WTC11 (cell line): ENCODE measurements around the gene LDB2. TPM values are rescaled to one million over a fixed set of nuclear protein-coding genes. Genes with fewer than 3 reads are reported as not detected.

Experiments
- ATAC-seq: fragments of 200-7000 bp; cut with Tn5 transposase; 2 replicates; pipeline ENCODE4 v1.10.0; 2021; ENCODE audit warnings: mild to moderate bottlenecking, moderate library complexity
- CTCF ChIA-PET: fragments of 300-600 bp; sonication (Branson Sonifier 250); formaldehyde crosslinking; loops from one replicate; lab custom pipeline; 2021; ENCODE audit warnings: antibody characterized with exemption; lab: Charles Lee
- POLR2A ChIA-PET: fragments of 350-600 bp; sonication (Branson Sonifier 250); formaldehyde crosslinking; loops from one replicate; lab custom pipeline; 2021; ENCODE audit warnings: antibody characterized with exemption; lab: Charles Lee
- DNase-seq: peaks from one replicate; pipeline ENCODE4 v3.0.0; 2021; ENCODE audit warnings: low spot score
- H3K27ac Mint-ChIP-seq: 2 replicates; pipeline ENCODE4 v1.8.0; 2021; ENCODE audit warnings: mixed read lengths
- H3K27me3 Mint-ChIP-seq: 2 replicates; pipeline ENCODE4 v1.8.0; 2021; ENCODE audit warnings: low read depth, mild to moderate bottlenecking, moderate library complexity, mixed read lengths
- H3K36me3 Mint-ChIP-seq: 2 replicates; pipeline ENCODE4 v1.8.0; 2021; ENCODE audit warnings: mixed read lengths
- H3K4me1 Mint-ChIP-seq: 2 replicates; pipeline ENCODE4 v1.8.0; 2022; ENCODE audit warnings: mixed read lengths
- H3K4me3 Mint-ChIP-seq: 2 replicates; pipeline ENCODE4 v1.8.0; 2021; ENCODE audit warnings: mild to moderate bottlenecking, moderate library complexity, mixed read lengths
- H3K9me3 Mint-ChIP-seq: 2 replicates; pipeline ENCODE4 v1.8.0; 2021; ENCODE audit warnings: mixed read lengths
- ATF1 ChIP-seq: sonication (generic); formaldehyde crosslinking; IDR thresholded peaks from 2 replicates; pipeline ENCODE4 v1.8.1; 2023; ENCODE audit warnings: mild to moderate bottlenecking, moderate library complexity, missing genetic modification reagents
- CREM ChIP-seq: sonication (generic); formaldehyde crosslinking; IDR thresholded peaks from 2 replicates; pipeline ENCODE4 v1.8.1; 2022; ENCODE audit warnings: mild to moderate bottlenecking, missing genetic modification reagents, moderate library complexity
- GRHL2 ChIP-seq: fragments of 250-450 bp; sonication (Bioruptor Pico); IDR thresholded peaks from 2 replicates; pipeline ENCODE4 v1.8.0; 2022; ENCODE audit warnings: mild to moderate bottlenecking, moderate library complexity; ENCODE audit not compliant: insufficient replicate concordance, severe bottlenecking
- IRF2 ChIP-seq: sonication (generic); formaldehyde crosslinking; IDR thresholded peaks from 2 replicates; pipeline ENCODE4 v1.8.0; 2022; ENCODE audit warnings: low read depth, missing genetic modification reagents, borderline replicate concordance
- KAT7 ChIP-seq: sonication (generic); formaldehyde crosslinking; IDR thresholded peaks from 2 replicates; pipeline ENCODE4 v1.8.1; 2023; ENCODE audit warnings: missing genetic modification reagents, mild to moderate bottlenecking, borderline replicate concordance
- OVOL2 ChIP-seq: fragments of 250-450 bp; sonication (Bioruptor Pico); IDR thresholded peaks from 2 replicates; pipeline ENCODE4 v1.9.0; 2021; ENCODE audit warnings: mild to moderate bottlenecking, borderline replicate concordance
- PRRX2 ChIP-seq: fragments of 250-450 bp; sonication (Bioruptor Pico); IDR thresholded peaks from 2 replicates; pipeline ENCODE4 v1.8.0; 2021; ENCODE audit warnings: mild to moderate bottlenecking
- RELA ChIP-seq: sonication (generic); formaldehyde crosslinking; IDR thresholded peaks from 2 replicates; pipeline ENCODE4 v1.8.1; 2022; ENCODE audit warnings: missing genetic modification reagents, mild to moderate bottlenecking, borderline replicate concordance
- SMAD3 ChIP-seq: sonication (generic); formaldehyde crosslinking; IDR thresholded peaks from 2 replicates; pipeline ENCODE4 v1.8.0; 2022; ENCODE audit warnings: missing genetic modification reagents, mild to moderate bottlenecking, borderline replicate concordance
- TCF7 ChIP-seq: sonication (generic); formaldehyde crosslinking; IDR thresholded peaks from 2 replicates; pipeline ENCODE4 v1.8.0; 2022; ENCODE audit warnings: mild to moderate bottlenecking, low read depth, missing genetic modification reagents, moderate library complexity
- TEAD4 ChIP-seq: sonication (generic); formaldehyde crosslinking; IDR thresholded peaks from 2 replicates; pipeline ENCODE4 v1.8.0; 2022; ENCODE audit warnings: mild to moderate bottlenecking, missing genetic modification reagents
- ZNF138 ChIP-seq: sonication (generic); formaldehyde crosslinking; conservative IDR thresholded peaks from 2 replicates; pipeline ENCODE4 v1.8.1; 2022; ENCODE audit warnings: mild to moderate bottlenecking, moderate library complexity, missing genetic modification reagents
- total RNA-seq: library from RNA; stranded (reverse); gene quantifications from 3 replicates; pipeline ENCODE4 v1.2.3, GENCODE V29; 2021
- TF ChIP-seq, protein P1 (sequence below): sonication (generic); formaldehyde crosslinking; IDR thresholded peaks from 2 replicates; pipeline ENCODE4 v1.8.1; 2022; ENCODE audit warnings: missing genetic modification reagents, borderline replicate concordance
- TF ChIP-seq, protein P2 (sequence below): sonication (generic); formaldehyde crosslinking; IDR thresholded peaks from 2 replicates; pipeline ENCODE4 v1.8.1; 2022; ENCODE audit warnings: mild to moderate bottlenecking, moderate library complexity, missing genetic modification reagents
- TF ChIP-seq, protein P3 (sequence below): fragments of 250-450 bp; sonication (Bioruptor Pico); IDR thresholded peaks from 2 replicates; pipeline ENCODE4 v1.9.0; 2021; ENCODE audit warnings: mild to moderate bottlenecking
- TF ChIP-seq, protein P4 (sequence below): sonication (generic); formaldehyde crosslinking; IDR thresholded peaks from 2 replicates; pipeline ENCODE4 v1.8.0; 2022; ENCODE audit warnings: mild to moderate bottlenecking, missing genetic modification reagents
- TF ChIP-seq, protein P5 (sequence below): sonication (generic); formaldehyde crosslinking; IDR thresholded peaks from 2 replicates; pipeline ENCODE4 v1.8.1; 2023; ENCODE audit warnings: mild to moderate bottlenecking, missing genetic modification reagents
- TF ChIP-seq, protein P6 (sequence below): sonication (generic); formaldehyde crosslinking; IDR thresholded peaks from 2 replicates; pipeline ENCODE4 v1.8.0; 2022; ENCODE audit warnings: missing genetic modification reagents

Gene LDB2
- total RNA-seq, 1 experiment from 2014 or later = 62.4 TPM

DNA sequence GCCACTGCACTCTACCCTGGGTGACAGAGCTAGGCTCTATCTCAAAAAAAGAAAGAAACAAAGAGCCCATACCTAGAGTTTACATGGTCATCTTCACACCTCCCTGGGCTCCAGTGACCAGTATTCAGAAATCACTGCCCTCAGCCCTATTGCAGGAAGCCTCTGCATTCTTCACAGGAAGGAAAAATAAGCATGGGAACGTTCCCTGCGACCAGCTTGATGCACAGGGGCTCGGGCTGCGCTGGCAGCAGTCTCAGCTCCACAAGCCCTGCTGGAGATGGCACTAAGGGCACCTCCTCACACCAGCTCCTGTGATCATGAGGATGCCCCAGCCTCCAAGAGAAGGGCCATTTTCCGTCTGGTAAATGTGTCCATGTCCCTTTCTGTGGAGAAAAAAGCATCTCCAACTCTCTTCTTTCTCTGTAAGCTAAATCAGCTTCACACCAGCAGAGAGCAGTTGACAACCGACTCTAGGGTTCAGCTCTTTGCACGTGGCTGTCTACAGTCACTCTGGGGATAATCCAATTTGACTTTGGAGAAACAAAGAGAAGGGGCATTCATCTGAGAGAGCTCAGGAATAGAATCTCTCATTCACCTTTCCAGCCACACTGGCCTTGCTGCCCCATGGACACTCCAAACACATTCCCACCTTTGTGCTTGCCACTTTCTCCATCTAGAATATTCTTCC is 33.1 kb downstream of the LDB2 start (continued):
- TF ChIP-seq, protein P1, sequence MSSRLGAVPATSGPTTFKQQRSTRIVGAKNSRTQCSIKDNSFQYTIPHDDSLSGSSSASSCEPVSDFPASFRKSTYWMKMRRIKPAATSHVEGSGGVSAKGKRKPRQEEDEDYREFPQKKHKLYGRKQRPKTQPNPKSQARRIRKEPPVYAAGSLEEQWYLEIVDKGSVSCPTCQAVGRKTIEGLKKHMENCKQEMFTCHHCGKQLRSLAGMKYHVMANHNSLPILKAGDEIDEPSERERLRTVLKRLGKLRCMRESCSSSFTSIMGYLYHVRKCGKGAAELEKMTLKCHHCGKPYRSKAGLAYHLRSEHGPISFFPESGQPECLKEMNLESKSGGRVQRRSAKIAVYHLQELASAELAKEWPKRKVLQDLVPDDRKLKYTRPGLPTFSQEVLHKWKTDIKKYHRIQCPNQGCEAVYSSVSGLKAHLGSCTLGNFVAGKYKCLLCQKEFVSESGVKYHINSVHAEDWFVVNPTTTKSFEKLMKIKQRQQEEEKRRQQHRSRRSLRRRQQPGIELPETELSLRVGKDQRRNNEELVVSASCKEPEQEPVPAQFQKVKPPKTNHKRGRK (CRISPR knock-in tag) = no peak
- TF ChIP-seq ATF1 (no peak), PRRX2 (no peak), KAT7 (CRISPR knock-in tag) (no peak)
- TF ChIP-seq, protein P2, sequence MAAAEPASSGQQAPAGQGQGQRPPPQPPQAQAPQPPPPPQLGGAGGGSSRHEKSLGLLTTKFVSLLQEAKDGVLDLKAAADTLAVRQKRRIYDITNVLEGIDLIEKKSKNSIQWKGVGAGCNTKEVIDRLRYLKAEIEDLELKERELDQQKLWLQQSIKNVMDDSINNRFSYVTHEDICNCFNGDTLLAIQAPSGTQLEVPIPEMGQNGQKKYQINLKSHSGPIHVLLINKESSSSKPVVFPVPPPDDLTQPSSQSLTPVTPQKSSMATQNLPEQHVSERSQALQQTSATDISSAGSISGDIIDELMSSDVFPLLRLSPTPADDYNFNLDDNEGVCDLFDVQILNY (CRISPR knock-in tag) = no peak
- TF ChIP-seq, protein P3, sequence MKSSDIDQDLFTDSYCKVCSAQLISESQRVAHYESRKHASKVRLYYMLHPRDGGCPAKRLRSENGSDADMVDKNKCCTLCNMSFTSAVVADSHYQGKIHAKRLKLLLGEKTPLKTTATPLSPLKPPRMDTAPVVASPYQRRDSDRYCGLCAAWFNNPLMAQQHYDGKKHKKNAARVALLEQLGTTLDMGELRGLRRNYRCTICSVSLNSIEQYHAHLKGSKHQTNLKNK = no peak
- TF ChIP-seq, all 79 proteins: peak for 0

DNA sequence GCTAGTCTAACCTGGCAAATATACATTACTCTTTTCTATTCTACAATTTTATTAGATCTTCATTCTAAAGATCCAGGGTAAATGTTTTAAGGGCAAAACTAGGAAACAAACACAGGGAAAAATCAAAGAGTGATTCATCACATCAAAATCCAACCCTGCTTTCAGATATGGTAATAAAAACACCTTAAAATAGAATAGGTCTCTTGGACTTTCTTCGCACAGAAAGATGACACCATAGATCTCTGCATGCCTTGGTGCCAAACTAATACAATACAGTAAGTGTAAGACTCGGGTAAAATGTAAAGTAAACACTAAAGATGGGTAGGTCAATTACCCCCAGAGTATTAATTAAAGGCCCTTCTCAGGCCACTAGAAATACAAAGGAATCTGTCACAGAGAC is 34.2 kb downstream of the LDB2 start:
- POLR2A ChIA-PET = interaction anchor here (0.6 kb wide), 1 partner anchor 19 kb away, joined by 3 read pairs; no protein-coding TSS in a partner anchor
- peak overlapping the region; percentile 6; the same call in 1 of the 2 replicates for H3K27ac Mint-ChIP-seq
- no peak for ATAC-seq

DNA sequence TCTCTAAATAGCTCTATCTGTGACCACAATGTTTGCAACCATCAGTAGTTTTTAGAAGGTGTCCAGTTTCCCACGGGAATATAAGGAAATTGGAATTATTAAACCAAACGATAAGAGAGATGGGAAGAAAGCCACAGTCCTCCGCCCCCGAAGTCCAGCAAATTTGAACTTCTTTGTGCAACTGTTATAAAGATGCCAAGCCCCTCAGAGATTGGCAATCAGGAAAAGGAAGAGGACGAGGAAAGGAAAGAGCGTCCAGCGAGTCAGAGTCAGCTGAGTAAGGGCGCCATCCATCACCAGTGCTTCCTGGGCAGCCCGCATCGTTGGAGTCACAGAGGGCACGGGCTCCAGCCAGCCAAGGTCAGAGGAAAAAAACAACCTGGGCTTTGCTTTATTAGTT is 35.7 kb downstream of the LDB2 start:
- Mint-ChIP-seq H3K27me3 (no peaks in the 10 kb centered on the region), H3K9me3 (no peaks in the 10 kb centered on the region), H3K4me3 (no peak overlapping the region), H3K36me3 (peaks cover 5% of the 10 kb centered on the region; the same call in 1 of the 2 replicates), H3K4me1 (peaks cover 67% of the 10 kb centered on the region), H3K27ac (0 out of 2 replicates have a peak overlapping the region, but pooled peaks have one; percentile 26)
- DNase-seq = no peak
- ChIA-PET POLR2A (interaction anchor here (0.6 to 0.7 kb wide), 2 partner anchors 71 to 378 kb away, joined by 5 to 8 read pairs; no protein-coding TSS in a partner anchor), CTCF (interaction anchor here (1.0 kb wide), 1 partner anchor 17 kb away, joined by 3 read pairs; no protein-coding TSS in a partner anchor)
- ATAC-seq = no peak
- TF ChIP-seq IRF2 (CRISPR knock-in tag) (no peak), TEAD4 (CRISPR knock-in tag) (no peak), GRHL2 (CRISPR knock-in tag) (no peak), CREM (CRISPR knock-in tag) (no peak), ZNF138 (no peak)
- TF ChIP-seq, protein P4, sequence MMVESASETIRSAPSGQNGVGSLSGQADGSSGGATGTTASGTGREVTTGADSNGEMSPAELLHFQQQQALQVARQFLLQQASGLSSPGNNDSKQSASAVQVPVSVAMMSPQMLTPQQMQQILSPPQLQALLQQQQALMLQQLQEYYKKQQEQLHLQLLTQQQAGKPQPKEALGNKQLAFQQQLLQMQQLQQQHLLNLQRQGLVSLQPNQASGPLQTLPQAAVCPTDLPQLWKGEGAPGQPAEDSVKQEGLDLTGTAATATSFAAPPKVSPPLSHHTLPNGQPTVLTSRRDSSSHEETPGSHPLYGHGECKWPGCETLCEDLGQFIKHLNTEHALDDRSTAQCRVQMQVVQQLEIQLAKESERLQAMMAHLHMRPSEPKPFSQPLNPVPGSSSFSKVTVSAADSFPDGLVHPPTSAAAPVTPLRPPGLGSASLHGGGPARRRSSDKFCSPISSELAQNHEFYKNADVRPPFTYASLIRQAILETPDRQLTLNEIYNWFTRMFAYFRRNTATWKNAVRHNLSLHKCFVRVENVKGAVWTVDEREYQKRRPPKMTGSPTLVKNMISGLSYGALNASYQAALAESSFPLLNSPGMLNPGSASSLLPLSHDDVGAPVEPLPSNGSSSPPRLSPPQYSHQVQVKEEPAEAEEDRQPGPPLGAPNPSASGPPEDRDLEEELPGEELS (CRISPR knock-in tag) = no peak
- TF ChIP-seq, protein P5, sequence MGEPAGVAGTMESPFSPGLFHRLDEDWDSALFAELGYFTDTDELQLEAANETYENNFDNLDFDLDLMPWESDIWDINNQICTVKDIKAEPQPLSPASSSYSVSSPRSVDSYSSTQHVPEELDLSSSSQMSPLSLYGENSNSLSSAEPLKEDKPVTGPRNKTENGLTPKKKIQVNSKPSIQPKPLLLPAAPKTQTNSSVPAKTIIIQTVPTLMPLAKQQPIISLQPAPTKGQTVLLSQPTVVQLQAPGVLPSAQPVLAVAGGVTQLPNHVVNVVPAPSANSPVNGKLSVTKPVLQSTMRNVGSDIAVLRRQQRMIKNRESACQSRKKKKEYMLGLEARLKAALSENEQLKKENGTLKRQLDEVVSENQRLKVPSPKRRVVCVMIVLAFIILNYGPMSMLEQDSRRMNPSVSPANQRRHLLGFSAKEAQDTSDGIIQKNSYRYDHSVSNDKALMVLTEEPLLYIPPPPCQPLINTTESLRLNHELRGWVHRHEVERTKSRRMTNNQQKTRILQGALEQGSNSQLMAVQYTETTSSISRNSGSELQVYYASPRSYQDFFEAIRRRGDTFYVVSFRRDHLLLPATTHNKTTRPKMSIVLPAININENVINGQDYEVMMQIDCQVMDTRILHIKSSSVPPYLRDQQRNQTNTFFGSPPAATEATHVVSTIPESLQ = no peak

More for the DNA sequence above, 34.2 kb downstream of the LDB2 start:
- H3K36me3 Mint-ChIP-seq = peaks cover 5% of the 10 kb centered on the region
- TF ChIP-seq OVOL2 (CRISPR knock-in tag) = no peak
- TF ChIP-seq TCF7 = no peak
- no peak for TF ChIP-seq RELA
- TF ChIP-seq, protein P6, sequence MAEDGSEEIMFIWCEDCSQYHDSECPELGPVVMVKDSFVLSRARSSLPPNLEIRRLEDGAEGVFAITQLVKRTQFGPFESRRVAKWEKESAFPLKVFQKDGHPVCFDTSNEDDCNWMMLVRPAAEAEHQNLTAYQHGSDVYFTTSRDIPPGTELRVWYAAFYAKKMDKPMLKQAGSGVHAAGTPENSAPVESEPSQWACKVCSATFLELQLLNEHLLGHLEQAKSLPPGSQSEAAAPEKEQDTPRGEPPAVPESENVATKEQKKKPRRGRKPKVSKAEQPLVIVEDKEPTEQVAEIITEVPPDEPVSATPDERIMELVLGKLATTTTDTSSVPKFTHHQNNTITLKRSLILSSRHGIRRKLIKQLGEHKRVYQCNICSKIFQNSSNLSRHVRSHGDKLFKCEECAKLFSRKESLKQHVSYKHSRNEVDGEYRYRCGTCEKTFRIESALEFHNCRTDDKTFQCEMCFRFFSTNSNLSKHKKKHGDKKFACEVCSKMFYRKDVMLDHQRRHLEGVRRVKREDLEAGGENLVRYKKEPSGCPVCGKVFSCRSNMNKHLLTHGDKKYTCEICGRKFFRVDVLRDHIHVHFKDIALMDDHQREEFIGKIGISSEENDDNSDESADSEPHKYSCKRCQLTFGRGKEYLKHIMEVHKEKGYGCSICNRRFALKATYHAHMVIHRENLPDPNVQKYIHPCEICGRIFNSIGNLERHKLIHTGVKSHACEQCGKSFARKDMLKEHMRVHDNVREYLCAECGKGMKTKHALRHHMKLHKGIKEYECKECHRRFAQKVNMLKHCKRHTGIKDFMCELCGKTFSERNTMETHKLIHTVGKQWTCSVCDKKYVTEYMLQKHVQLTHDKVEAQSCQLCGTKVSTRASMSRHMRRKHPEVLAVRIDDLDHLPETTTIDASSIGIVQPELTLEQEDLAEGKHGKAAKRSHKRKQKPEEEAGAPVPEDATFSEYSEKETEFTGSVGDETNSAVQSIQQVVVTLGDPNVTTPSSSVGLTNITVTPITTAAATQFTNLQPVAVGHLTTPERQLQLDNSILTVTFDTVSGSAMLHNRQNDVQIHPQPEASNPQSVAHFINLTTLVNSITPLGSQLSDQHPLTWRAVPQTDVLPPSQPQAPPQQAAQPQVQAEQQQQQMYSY (CRISPR knock-in tag) = no peak
- TF ChIP-seq SMAD3 (CRISPR knock-in tag) = no peak
- no peaks in the 10 kb centered on the region for H3K27me3 Mint-ChIP-seq
- no peak overlapping the region for H3K4me3 Mint-ChIP-seq
- peaks cover 55% of the 10 kb centered on the region for H3K4me1 Mint-ChIP-seq
- CTCF ChIA-PET = interaction anchor here (1.4 kb wide), 1 partner anchor 52 kb away, joined by 5 read pairs; no protein-coding TSS in a partner anchor
- no peak for DNase-seq
- H3K9me3 Mint-ChIP-seq = 0 out of 2 replicates have a peak, but pooled peaks cover under 1% of the 10 kb centered on the region
